Testis (tissue), 3 donors: ENCODE results near the gene ADRA2C. TPM values are rescaled to one million over a fixed set of nuclear protein-coding genes. Genes with fewer than 3 reads are reported as not detected.

ENCODE experiments used
- DNase-seq: peaks from one replicate; pipeline ENCODE4 v3.0.0-alpha.2; 2019
- H3K27ac ChIP-seq, 2 donors: fragments of 200-600 bp; sonication (generic); one replicate each; pipeline ENCODE4 v1.5.1; 2019
- H3K27me3 ChIP-seq: fragments of 200-600 bp; sonication (generic); one replicate; pipeline ENCODE4 v1.5.1; 2019
- H3K36me3 ChIP-seq: fragments of 200-600 bp; sonication (generic); one replicate; pipeline ENCODE4 v1.5.1; 2017; ENCODE audit warnings: low read depth; ENCODE audit errors: missing control alignments
- H3K4me1 ChIP-seq: fragments of 200-600 bp; sonication (generic); one replicate; pipeline ENCODE4 v1.5.1; 2019
- H3K4me3 ChIP-seq, 2 donors: fragments of 200-600 bp; sonication (generic); one replicate each; pipeline ENCODE4 v1.5.1; 2017 to 2019
- H3K9me3 ChIP-seq: fragments of 200-600 bp; sonication (generic); one replicate; pipeline ENCODE4 v1.5.1; 2017
- CTCF ChIP-seq, 3 experiments: fragments of 450-650 bp in 2 of 3; fragments of 200-600 bp in 1 of 3; sonication (generic) in 1 of 3; IDR thresholded peaks; one replicate each; pipeline ENCODE4 v1.5.1; 2016 to 2019; ENCODE audit warnings: antibody characterized with exemption in 3 of 3, mild to moderate bottlenecking in 2 of 3, moderate library complexity in 1 of 3
- POLR2A ChIP-seq: fragments of 450-650 bp; IDR thresholded peaks from one replicate; pipeline ENCODE4 v1.6.1; 2017; ENCODE audit warnings: antibody characterized with exemption, mild to moderate bottlenecking, moderate library complexity
- WGBS, 2 donors: methylation state at CpG; one replicate each; pipeline ENCODE4 v1.1.5; 2018; 5-methylcytosine and 5-hydroxymethylcytosine counted together
- intact Hi-C: fragments of 100-400 bp; cut with DNase I; formaldehyde crosslinking; loops from one replicate; pipeline ENCODE4 v1.15.1; 2023; ENCODE audit warnings: low total_unique reads
- polyA plus RNA-seq: library from polyadenylated mRNA; stranded (reverse); fragments of 350-450 nt; fragmentation: Illumina TruSeq; extraction: RNeasy Lipid Tissue Mini Kit (QIAGEN cat#74804); gene quantifications from one replicate; pipeline ENCODE4 v1.2.3, GENCODE V29; 2014; ENCODE audit warnings: low read depth, low replicate concordance; ENCODE audit not compliant: insufficient read depth
- total RNA-seq, 2 donors: library from RNA; depleted of rRNA; stranded (reverse); fragments of >200 nt; gene quantifications; one replicate each; pipeline ENCODE4 v1.2.3, GENCODE V29; 2016

The ADRA2C gene
- total and polyA plus RNA-seq, 3 donors from 2014 or later, result 7.2 to 16.0 (median 9.3) TPM

- no peaks in the 10 kb centered on the region for H3K27me3 ChIP-seq
- H3K27ac ChIP-seq, result no peak overlapping the region
- H3K9me3 ChIP-seq, result no peaks in the 10 kb centered on the region
- 74% methylated on average over 4 to 15 of the region's 15 CpGs for WGBS, 2 donors
- H3K4me1 ChIP-seq, result no peaks in the 10 kb centered on the region
- no peak for DNase-seq
- intact Hi-C loops, result no loop called here
- no peaks in the 10 kb centered on the region for H3K36me3 ChIP-seq
- no peak for TF ChIP-seq CTCF (IDR thresholded peaks at IDR 0.05)
- no peak for TF ChIP-seq POLR2A
- no peak overlapping the region for H3K4me3 ChIP-seq
Measured at GRCh38 chr4:3810111-3810680, 44.0 kb downstream of the ADRA2C start.

GRCh38 chr4:3810796-3811485 is 44.8 kb downstream of the ADRA2C start:
- no peaks in the 10 kb centered on the region for H3K27me3 ChIP-seq
- no peaks in the 10 kb centered on the region for H3K4me1 ChIP-seq
- DNase-seq, result no peak
- intact Hi-C loops, result no loop called here
- no peak overlapping the region for H3K27ac ChIP-seq
- no peaks in the 10 kb centered on the region for H3K36me3 ChIP-seq
- H3K4me3 ChIP-seq, result no peak overlapping the region
- H3K9me3 ChIP-seq, result no peaks in the 10 kb centered on the region
- TF ChIP-seq CTCF (IDR thresholded peaks at IDR 0.05), result no peak
- TF ChIP-seq POLR2A, result no peak
- WGBS, 2 donors, result 76 to 82% methylated on average over 13 to 18 of the region's 20 CpGs

- no peaks in the 10 kb centered on the region for H3K27me3 ChIP-seq
- 89 to 100% methylated on average over 1 to 6 of the region's 6 CpGs for WGBS, 2 donors
Measured at GRCh38 chr4:3811621-3812020, 45.4 kb downstream of the ADRA2C start.

GRCh38 chr4:3812211-3812934 is 46.2 kb downstream of the ADRA2C start:
- no peaks in the 10 kb centered on the region for H3K9me3 ChIP-seq
- H3K4me3 ChIP-seq, result no peak overlapping the region
- H3K4me1 ChIP-seq, result no peaks in the 10 kb centered on the region
- intact Hi-C loops, result no loop called here
- no peak for TF ChIP-seq POLR2A
- TF ChIP-seq CTCF (IDR thresholded peaks at IDR 0.05), result no peak
- H3K36me3 ChIP-seq, result no peaks in the 10 kb centered on the region
- no peak overlapping the region for H3K27ac ChIP-seq
- DNase-seq, result no peak
- WGBS, 2 donors, result 94% methylated on average over 18 of the region's 19 CpGs; no CpG with 5 or more reads in 1 of the 2 donors
- no peaks in the 10 kb centered on the region for H3K27me3 ChIP-seq

More at GRCh38 chr4:3811621-3812020, 45.4 kb downstream of the ADRA2C start:
- no peak for DNase-seq
- no peak overlapping the region for H3K4me3 ChIP-seq
- TF ChIP-seq POLR2A (no peak), CTCF (IDR thresholded peaks at IDR 0.05) (no peak)
- H3K4me1 ChIP-seq, result no peaks in the 10 kb centered on the region
- no peak overlapping the region for H3K27ac ChIP-seq
- no peaks in the 10 kb centered on the region for H3K36me3 ChIP-seq
- intact Hi-C loops, result no loop called here
- H3K9me3 ChIP-seq, result no peaks in the 10 kb centered on the region
